MCF 10A (cell line): Measurements from ENCODE around the gene MYO18B. TPM values are rescaled to one million over a fixed set of nuclear protein-coding genes. Genes with fewer than 3 reads are reported as not detected.

Source experiments
- BruUV-seq: library from RNA; stranded (reverse); fragments of 400-500 nt; replicated peaks from 2 replicates; lab custom pipeline; 2021; lab: Mats Ljungman, UMichigan
- CTCF ChIA-PET: fragments of 300-600 bp; sonication (Branson Sonifier 250); formaldehyde crosslinking; extraction: SDS; loops from one replicate; lab custom pipeline; 2021; ENCODE audit warnings: antibody characterized with exemption, inconsistent platforms; lab: Yijun Ruan, JAX
- POLR2A ChIA-PET: fragments of 300-600, 350-650 bp; sonication (Branson Sonifier 250); formaldehyde crosslinking; extraction: SDS; loops from one replicate; lab custom pipeline; 2020; ENCODE audit warnings: antibody characterized with exemption, inconsistent platforms; lab: Yijun Ruan, JAX
- DNase-seq: peaks from one replicate; pipeline ENCODE4 v3.0.0-alpha.2; 2018; ENCODE audit not compliant: unreplicated experiment
- H3K27ac Mint-ChIP-seq: one replicate; pipeline ENCODE4 v1.8.0; 2022; ENCODE audit warnings: mild to moderate bottlenecking, low read depth, mixed read lengths; ENCODE audit not compliant: unreplicated experiment
- H3K27me3 Mint-ChIP-seq: one replicate; pipeline ENCODE4 v1.8.0; 2022; ENCODE audit warnings: mixed read lengths; ENCODE audit not compliant: insufficient read depth, unreplicated experiment
- H3K36me3 Mint-ChIP-seq: one replicate; pipeline ENCODE4 v1.8.0; 2022; ENCODE audit warnings: mild to moderate bottlenecking, moderate library complexity, mixed read lengths; ENCODE audit not compliant: insufficient read depth, unreplicated experiment
- H3K4me1 Mint-ChIP-seq: one replicate; pipeline ENCODE4 v1.8.0; 2022; ENCODE audit warnings: mixed read lengths; ENCODE audit not compliant: insufficient read depth, unreplicated experiment
- H3K4me3 Mint-ChIP-seq: one replicate; pipeline ENCODE4 v1.8.0; 2022; ENCODE audit warnings: mild to moderate bottlenecking, moderate library complexity, mixed read lengths; ENCODE audit not compliant: unreplicated experiment
- H3K9me3 Mint-ChIP-seq: one replicate; pipeline ENCODE4 v1.8.0; 2022; ENCODE audit warnings: mixed read lengths; ENCODE audit not compliant: unreplicated experiment
- CTCF ChIP-seq: fragments of 200-600 bp; IDR thresholded peaks from one replicate; pipeline ENCODE4 v1.8.0; 2022; ENCODE audit warnings: antibody characterized with exemption, mild to moderate bottlenecking; ENCODE audit not compliant: unreplicated experiment
- intact Hi-C: fragments of 100-400 bp; cut with micrococcal nuclease; formaldehyde crosslinking; loops from 2 replicates; pipeline ENCODE4 v1.14.1; 2022
- total RNA-seq: library from RNA; stranded (reverse); gene quantifications from 2 replicates; pipeline ENCODE4 v1.2.3, GENCODE V29; 2022

Gene MYO18B
- total RNA-seq, 1 experiment from 2014 or later: 0.07 TPM

- Mint-ChIP-seq H3K4me1 (no peaks in the 10 kb centered on the region), H3K36me3 (no peaks in the 10 kb centered on the region), H3K27me3 (peaks cover 73% of the 10 kb centered on the region), H3K9me3 (peaks cover 8% of the 10 kb centered on the region), H3K27ac (no peak overlapping the region), H3K4me3 (no peak overlapping the region)
- POLR2A ChIA-PET: no interaction called here
- intact Hi-C loops: no loop called here
- no peak for DNase-seq
- TF ChIP-seq CTCF: no peak
- CTCF ChIA-PET: interaction anchor here (0.5 to 1.0 kb wide), 2 partner anchors 43 to 254 kb away, joined by 3 to 4 read pairs; no protein-coding TSS in a partner anchor
- no TSS peak for BruUV-seq
Observed at GRCh38 chr22:25817092-25817943, 75.3 kb downstream of the MYO18B start.

- Mint-ChIP-seq H3K27ac (no peak overlapping the region), H3K36me3 (no peaks in the 10 kb centered on the region), H3K27me3 (peaks cover 80% of the 10 kb centered on the region), H3K9me3 (peaks cover 8% of the 10 kb centered on the region), H3K4me1 (no peaks in the 10 kb centered on the region), H3K4me3 (no peak overlapping the region)
- intact Hi-C loops: no loop called here
- ChIA-PET CTCF (interaction anchor here (1.0 kb wide), 2 partner anchors 31 to 45 kb away, joined by 3 read pairs; no protein-coding TSS in a partner anchor), POLR2A (no interaction called here)
- DNase-seq: no peak
- BruUV-seq: no TSS peak
- no peak for TF ChIP-seq CTCF
Observed at GRCh38 chr22:25818541-25818940, 76.6 kb downstream of the MYO18B start.

GRCh38 chr22:25822344-25822743 is 80.4 kb downstream of the MYO18B start:
- H3K4me3 Mint-ChIP-seq: no peak overlapping the region
- no peaks in the 10 kb centered on the region for H3K36me3 Mint-ChIP-seq
- H3K27ac Mint-ChIP-seq: no peak overlapping the region
- CTCF ChIA-PET: interaction anchor here (0.6 kb wide), 1 partner anchor 851 kb away, joined by 3 read pairs; no protein-coding TSS in a partner anchor
- peaks cover 56% of the 10 kb centered on the region for H3K27me3 Mint-ChIP-seq
- peaks cover 8% of the 10 kb centered on the region for H3K9me3 Mint-ChIP-seq
- intact Hi-C loops: no loop called here
- no peak for DNase-seq
- POLR2A ChIA-PET: no interaction called here
- H3K4me1 Mint-ChIP-seq: no peaks in the 10 kb centered on the region
- no TSS peak for BruUV-seq
- TF ChIP-seq CTCF: no peak

GRCh38 chr22:25823276-25823675 is 81.3 kb downstream of the MYO18B start:
- TF ChIP-seq CTCF: no peak
- H3K27ac Mint-ChIP-seq: no peak overlapping the region
- H3K4me3 Mint-ChIP-seq: no peak overlapping the region
- POLR2A ChIA-PET: no interaction called here
- H3K4me1 Mint-ChIP-seq: no peaks in the 10 kb centered on the region
- no TSS peak for BruUV-seq
- intact Hi-C loops: no loop called here
- H3K27me3 Mint-ChIP-seq: peaks cover 47% of the 10 kb centered on the region
- no peak for DNase-seq
- no peaks in the 10 kb centered on the region for H3K36me3 Mint-ChIP-seq
- CTCF ChIA-PET: no interaction called here
- peaks cover 8% of the 10 kb centered on the region for H3K9me3 Mint-ChIP-seq
